Measurements from ENCODE around the gene STXBP5.

DNA sequence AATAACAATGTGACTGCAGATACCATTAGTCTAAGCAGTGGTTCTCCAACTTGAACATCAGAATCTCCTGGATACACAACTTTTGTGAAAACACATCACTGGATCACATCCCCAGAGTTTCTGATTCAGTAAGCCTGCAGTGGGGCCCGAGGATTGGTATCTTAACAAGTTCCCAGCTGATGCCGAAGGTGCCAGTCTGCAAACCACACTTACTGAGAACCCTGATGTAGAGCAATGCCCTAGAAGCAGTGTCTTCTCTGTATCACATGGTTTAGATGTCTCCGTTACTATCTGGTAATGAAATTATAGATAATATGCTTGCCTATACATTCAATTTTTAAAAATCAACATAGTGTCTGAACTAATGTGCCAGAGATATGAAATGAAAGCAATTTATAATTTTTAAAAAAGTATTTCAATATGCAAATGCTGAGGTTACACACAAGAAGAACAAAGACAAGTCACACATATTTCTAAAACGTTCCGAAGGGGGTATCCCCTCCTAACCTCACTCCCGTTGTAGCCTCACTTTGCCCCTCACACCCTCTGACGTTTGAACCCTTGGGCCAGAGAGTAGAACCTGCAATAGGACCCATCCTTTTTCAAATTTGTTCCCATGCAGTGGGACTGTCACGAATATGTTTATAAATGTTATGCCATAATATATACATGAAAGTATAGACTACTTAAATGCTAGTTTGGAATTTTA, 188.9 kb downstream of the STXBP5 start:
- TF ChIP-seq GTF2F1 (IDR thresholded peaks at IDR 0.05; ENCODE audit: low read depth, low read length) (no peak), ERF (CRISPR knock-in tag; IDR thresholded peaks at IDR 0.05) (no peak), GABPB1 (CRISPR knock-in tag; IDR thresholded peaks at IDR 0.05) (no peak)
- TF ChIP-seq, protein P1, sequence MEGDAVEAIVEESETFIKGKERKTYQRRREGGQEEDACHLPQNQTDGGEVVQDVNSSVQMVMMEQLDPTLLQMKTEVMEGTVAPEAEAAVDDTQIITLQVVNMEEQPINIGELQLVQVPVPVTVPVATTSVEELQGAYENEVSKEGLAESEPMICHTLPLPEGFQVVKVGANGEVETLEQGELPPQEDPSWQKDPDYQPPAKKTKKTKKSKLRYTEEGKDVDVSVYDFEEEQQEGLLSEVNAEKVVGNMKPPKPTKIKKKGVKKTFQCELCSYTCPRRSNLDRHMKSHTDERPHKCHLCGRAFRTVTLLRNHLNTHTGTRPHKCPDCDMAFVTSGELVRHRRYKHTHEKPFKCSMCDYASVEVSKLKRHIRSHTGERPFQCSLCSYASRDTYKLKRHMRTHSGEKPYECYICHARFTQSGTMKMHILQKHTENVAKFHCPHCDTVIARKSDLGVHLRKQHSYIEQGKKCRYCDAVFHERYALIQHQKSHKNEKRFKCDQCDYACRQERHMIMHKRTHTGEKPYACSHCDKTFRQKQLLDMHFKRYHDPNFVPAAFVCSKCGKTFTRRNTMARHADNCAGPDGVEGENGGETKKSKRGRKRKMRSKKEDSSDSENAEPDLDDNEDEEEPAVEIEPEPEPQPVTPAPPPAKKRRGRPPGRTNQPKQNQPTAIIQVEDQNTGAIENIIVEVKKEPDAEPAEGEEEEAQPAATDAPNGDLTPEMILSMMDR (IDR thresholded peaks at IDR 0.05 in 2 of 3, conservative IDR thresholded peaks at IDR 0.05 in 1 of 3; ENCODE audit: insufficient read depth in 2 of 3, low read depth in 1 of 3, low read length in 3 of 3): no peak

All from K562 (cell line).